Uterus (tissue), 2 donors: ENCODE data around the gene NOL4L.

Source experiments
- POLR2A ChIP-seq, 2 donors: fragments of 450-650 bp; IDR thresholded peaks; one replicate each; pipeline ENCODE4 v1.6.1; 2016; ENCODE audit warnings: antibody characterized with exemption in 2 of 2, mild to moderate bottlenecking in 1 of 2, moderate library complexity in 1 of 2
- TF ChIP-seq, protein P1 (sequence below), 4 experiments: fragments of 200-600 bp in 2 of 4; fragments of 450-650 bp in 2 of 4; sonication (generic) in 2 of 4; IDR thresholded peaks; one replicate each; pipeline ENCODE4 v1.5.1; 2016 to 2019; ENCODE audit warnings: antibody characterized with exemption in 4 of 4, mild to moderate bottlenecking in 2 of 4, moderate library complexity in 1 of 4

DNA sequence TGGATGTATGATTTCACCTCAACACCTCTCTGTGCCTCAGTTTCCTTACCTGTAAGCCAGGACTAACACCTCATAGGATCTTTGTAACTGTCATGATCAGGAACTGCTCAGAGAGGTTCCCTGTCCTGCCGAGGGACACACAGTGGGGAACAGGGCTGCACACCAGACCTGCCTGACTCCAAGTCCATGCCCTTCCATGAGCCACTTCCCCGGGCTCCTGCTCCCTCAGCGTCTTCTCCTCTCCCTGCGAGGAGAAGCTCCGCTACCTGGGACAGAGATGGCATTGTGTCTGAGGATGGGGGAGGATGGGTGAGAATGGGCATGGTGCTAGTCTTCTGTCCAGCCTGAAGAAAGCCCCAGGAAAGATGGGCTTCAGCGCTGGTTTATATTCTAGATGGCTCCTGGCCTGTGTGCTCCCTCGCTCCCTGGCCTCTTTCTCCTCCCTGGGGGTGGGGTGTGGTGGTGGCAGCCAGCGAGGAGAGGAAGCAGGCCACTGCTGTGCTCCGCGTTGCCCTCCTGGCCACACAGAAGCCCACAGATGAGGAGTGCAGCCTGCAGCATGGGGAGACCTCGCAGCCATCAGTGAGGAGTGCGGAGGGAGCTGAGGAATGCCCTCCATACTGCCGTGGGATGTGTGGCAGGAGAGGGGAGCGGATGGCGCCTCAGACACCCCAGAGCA, 67.1 kb downstream of the NOL4L start:
- TF ChIP-seq, protein P1, sequence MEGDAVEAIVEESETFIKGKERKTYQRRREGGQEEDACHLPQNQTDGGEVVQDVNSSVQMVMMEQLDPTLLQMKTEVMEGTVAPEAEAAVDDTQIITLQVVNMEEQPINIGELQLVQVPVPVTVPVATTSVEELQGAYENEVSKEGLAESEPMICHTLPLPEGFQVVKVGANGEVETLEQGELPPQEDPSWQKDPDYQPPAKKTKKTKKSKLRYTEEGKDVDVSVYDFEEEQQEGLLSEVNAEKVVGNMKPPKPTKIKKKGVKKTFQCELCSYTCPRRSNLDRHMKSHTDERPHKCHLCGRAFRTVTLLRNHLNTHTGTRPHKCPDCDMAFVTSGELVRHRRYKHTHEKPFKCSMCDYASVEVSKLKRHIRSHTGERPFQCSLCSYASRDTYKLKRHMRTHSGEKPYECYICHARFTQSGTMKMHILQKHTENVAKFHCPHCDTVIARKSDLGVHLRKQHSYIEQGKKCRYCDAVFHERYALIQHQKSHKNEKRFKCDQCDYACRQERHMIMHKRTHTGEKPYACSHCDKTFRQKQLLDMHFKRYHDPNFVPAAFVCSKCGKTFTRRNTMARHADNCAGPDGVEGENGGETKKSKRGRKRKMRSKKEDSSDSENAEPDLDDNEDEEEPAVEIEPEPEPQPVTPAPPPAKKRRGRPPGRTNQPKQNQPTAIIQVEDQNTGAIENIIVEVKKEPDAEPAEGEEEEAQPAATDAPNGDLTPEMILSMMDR (IDR thresholded peaks at IDR 0.05) = no peak
- TF ChIP-seq POLR2A (IDR thresholded peaks at IDR 0.05) = no peak
